ENCODE measurements around the gene BRAF.
"Not testable (repeated sequence)": the region's sequence is repeated elsewhere in the genome, so short reads cannot be mapped to it uniquely, and the experiment has no call there.

Gene BRAF

DNA sequence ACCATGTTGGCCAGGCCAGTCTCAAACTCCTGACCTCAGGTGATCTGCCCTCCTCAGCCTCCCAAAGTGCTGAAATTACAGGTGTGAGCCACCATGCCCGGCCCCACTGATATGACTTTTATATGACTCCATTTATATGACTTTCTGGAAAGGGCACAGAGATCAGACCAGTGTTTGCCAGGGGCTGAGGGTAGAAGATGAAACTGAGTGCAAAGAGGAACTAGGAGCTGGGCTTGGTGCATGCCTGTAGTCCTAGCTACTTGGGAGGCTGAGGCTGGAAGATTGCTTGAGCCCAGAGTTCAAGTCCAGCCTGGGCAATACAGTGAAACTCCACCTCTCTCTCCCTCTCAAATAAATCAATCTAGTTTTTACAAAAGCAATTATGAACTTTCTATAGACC lies 7.5 kb downstream of the BRAF start:
- DNase-seq: no peak

DNA sequence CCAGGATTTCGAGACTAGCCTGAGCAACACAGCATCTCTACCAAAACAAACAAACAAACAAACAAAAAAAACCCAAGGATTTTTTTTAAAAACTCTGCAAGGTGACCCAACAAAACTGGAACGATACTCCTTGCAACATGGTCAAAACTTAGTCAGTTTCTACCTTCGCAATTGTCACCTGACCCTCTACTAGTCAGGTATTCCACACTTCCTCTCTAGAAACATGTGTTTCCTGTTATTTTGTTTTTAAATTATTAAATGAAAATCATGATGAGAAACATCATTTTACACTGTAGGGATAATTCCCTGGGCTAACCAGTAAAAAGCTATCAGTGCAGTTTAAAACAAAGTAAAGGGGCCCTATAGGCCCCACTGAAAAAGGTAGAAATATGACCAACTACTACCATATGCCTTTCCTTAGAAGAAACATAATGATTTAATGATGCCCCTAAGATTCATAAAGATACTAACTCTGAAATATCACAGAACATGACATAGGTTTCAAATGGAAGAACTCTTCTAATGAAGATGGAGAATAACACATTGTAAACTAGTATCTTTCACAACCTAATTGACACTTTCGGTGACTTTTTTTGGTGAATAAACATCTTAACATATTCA lies 8.7 kb downstream of the BRAF start:
- no peak for DNase-seq

DNA sequence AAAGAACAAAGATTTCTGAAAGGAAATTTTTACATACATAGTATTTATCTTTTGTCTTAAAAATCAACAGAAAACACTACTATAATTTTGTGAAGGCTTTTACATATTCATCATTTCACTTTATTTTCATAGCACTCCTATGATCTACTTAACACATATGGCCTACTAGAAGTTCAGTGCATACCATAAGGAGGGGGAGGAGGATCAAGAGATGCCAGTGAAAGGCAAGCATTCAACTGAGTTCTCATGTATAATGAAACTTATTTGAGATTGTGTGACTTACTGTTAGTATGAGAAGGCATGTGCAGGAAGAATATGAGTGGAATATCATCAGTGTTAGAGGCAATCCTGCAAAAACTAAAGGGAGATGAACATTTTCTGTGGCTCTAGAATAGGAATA lies 10.6 kb downstream of the BRAF start:
- DNase-seq: no peak

DNA sequence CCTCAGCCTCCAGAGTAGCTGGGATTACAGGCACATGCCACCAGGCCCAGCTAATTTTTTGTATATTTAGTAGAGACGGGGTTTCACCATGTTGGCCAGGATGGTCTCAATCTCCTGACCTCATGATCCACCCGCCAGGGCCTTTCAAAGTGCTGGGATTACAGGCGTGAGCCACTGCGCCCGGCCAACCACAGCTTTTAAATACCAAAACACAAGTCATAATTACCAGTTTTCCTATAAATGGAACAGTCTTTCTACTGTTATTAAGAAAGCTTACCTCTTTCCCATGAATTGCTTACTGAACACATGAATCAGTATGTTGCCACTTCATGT lies 11.2 kb downstream of the BRAF start:
- DNase-seq: not testable (repeated sequence)

DNA sequence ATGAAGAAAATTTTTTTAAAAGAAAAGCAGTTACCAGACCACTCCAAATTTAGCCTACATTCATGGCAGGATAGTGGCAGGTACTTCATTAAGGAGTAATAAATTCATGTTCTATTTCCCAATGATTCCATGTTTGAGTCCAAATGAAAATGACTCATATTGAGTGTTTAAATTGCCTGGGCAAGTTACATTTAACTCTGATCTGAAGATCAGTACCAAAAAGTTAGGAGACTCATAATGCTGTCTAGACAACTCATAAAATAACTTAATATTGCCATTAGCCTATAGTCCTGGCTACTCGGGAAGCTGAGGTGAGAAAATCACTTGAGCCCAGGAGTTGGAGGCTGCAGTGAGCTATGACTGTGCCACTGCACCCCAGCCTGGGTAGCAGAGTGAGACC lies 13.0 kb downstream of the BRAF start:
- DNase-seq: no peak

DNA sequence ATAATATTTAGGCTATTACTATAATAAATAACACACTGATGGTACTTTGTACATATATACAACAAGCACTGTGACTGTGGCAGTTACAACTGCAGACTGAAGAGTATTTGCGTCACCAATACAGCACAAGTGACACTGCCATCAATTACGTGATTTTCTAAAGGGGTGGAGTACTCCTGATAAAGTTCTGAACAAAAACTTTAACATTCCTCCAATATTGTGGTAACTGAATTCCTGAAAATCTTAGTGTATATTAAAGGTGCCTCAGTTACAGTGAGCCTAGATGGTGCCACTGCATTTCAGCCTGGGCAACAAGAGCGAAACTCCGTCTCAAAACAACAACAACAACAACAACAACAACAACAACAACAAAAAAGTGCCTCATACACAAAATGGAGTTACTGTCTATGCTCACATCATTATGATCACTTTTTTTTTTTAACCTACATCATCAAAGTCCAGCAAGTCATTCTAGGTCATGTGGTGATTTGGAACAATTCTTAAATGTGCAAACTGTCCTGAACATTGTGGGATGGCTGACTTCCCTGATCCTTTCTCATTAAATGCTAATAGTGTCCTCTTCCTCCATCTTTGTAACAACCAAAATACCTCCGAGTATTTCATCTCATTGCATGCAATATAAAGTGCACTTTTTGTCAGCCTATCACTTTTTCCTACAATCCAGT lies 15.1 kb downstream of the BRAF start:
- DNase-seq: no peak

DNA sequence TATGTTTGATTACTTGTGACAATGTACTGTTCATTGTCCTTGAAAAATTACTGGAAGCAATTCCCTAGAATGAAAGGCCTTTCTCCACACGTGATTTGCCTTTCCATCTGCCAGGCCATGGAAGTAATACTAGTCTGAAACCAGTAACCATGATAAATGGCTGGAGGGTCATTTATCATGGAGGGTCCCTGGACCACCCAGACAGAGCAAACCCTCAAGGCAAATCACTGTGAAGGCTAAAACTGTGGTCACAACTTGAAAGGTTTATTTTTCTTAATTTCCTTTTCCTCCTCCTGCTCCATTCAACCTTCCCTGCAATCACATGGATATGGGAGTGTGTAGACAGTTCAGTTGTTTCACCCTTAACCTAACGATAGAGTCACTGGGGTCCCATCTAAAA lies 16.4 kb downstream of the BRAF start:
- no peak for DNase-seq

DNA sequence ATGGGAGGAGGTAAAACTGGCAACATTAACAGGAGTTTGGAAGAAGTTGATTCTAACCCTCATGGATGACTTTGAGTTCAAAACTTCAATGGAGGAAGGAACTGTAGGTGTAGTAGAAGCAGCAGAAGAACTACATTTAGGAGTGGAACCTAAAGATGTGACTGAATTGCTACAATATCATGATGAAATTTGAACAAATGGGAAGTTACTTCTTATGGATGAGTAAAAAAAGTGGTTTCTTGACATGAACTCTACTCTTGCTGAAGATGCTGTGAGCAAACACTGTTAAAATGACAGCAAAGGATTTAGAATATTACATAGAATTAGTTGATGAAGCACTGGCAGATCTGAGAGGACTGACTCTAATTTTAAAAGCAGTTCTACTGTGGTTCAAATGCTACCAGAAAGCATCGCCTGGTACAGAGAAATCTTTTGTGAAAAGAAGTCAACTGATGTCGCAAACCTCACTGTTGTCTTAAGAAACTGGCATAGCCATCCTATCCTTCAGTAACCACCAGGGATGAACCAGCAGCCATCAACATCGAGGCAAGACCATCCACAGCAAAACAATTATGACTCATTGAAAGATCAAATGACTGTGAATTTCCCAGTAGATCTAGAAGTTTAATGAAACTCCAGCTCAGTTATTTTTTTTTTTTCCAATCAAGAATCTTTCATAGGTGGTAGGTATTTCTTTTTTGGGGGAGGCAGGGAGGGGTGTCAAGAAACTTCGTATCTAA lies 20.8 kb downstream of the BRAF start:
- no peak for DNase-seq

DNA sequence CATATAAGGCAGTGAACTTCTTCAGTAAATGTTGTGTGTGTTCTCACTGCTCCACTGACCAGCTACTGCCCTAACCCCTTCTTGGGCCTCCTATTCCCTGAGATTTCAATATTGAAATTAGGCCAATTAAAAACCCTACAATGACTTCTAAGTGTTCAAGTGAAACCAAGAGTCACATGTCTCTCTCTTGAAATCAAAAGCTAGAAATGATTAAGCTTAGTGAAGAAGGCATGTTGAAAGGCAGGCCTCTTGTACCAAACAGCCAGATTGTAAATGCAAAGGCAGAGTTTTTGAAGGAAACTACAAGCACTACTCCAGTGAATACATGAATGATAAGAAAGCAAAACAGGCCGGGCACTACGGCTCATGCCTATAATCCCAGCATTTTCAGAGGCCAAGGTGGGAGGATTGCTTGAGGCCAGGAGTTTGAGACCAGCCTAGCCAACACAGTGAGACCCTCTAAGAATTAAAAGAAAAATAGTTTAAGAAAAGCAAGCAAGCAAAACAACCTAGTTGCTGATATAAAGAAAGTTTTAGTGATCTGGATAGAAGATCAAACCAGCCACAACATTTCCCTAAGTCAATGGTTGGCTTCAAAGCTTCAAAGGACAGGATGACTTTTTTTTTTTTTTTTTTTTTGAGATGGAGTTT lies 22.3 kb downstream of the BRAF start:
- DNase-seq: no peak

DNA sequence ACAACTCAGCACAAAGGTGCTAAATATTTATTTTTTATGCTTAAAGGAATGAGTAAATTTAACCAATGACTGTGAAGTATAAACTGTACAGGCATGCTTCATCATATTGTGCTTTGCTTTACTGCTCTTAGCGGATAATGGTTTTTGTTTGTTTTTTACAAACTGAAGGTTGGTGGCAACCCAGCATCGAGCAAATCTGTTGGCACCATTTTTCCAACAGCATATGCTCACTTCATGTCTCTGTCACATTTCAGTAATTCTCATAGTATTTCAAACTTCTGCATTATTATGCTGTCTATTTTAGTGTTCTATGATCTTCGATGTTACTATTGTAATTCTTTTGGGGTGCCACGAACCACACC lies 22.8 kb downstream of the BRAF start:
- no peak for DNase-seq

DNA sequence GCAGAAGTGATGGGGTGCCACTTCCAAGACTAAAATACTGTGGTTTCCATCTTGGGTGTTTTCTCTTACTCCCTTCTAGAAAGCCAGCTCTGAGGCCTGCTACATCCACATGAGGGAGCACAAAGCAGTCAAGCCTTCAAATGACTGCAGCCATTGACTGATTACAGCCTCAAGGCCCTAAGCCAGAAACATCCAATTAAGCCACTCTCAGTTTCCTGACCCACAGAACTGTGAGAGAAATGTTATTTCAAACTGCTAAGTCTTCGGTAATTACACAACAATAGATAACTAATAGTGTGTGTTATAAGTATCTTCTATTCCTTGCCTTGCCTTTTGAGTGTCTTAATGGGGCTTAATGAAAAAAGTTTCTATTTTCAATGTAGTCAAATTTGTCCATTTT lies 24.8 kb downstream of the BRAF start:
- DNase-seq: no peak

DNA sequence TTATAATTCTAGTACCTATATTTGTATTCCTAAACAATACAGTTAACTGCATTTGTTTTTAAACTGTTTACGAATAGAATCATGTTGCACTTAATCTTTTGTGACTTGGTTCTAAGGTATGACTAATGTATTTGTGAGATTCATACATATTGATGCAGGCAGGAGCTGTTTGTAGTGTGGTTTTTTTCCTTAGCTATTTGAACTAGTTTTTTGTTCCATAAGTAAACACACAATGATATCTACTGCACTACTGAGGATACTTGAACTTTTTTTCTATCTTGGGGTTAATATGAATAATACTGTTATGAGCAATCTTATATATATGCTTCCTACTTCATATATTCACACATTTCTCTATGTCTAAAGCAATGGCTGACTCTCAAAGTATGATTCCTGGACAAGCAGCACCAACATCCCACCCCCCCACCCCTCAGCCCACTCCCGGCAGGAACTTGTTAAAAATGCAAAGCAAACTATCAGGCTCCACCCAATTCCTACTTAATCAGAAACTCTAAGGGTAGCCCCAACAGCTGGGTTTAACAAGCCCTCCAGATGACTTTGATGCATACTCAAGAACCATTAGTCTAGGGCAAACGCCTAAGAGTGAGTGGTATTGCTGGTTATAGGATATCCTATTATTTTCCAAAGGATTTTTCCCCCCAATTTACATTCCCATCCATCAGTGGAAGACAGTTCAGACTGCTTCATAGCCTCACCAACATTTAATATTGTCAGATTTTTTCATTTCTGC lies 25.8 kb downstream of the BRAF start:
- DNase-seq: peak; percentile 8

DNA sequence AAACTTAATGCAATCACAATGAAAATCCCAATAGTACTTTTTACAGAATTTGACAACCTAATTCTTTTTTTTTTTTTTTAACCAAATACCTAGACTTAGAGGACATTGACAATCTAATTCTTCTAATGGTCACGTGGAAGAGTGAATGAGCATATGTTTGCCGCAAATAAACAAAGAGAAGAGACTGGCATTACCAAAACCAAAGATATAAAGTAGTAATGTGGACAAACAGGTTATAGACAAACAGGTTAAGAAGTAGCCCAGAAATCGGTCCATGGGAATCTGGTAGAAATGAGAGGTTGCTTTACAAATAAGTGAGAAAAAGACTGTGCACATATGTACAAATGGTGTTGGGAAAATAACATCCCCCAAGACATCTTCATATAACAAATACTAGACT lies 27.7 kb downstream of the BRAF start:
- DNase-seq: no peak

DNA sequence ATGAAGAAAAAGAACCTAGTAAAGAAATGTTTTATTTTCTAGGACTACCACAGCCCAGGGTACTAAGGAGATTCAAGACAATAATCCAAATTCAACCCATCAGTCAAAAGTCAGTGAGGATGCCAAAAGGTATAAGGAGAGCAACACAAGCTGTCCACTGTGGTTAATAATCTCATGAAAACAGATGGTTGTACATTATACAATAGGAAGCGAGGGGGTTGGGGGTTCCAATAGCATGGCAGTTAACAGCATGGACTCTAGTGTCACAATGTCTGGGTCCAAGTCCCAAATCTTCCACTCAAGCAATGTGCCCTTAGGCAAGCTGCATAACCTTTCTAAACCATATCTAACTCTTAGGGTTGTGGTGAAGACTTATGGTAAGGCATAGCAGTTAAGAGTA lies 35.1 kb downstream of the BRAF start:
- no peak for DNase-seq

DNA sequence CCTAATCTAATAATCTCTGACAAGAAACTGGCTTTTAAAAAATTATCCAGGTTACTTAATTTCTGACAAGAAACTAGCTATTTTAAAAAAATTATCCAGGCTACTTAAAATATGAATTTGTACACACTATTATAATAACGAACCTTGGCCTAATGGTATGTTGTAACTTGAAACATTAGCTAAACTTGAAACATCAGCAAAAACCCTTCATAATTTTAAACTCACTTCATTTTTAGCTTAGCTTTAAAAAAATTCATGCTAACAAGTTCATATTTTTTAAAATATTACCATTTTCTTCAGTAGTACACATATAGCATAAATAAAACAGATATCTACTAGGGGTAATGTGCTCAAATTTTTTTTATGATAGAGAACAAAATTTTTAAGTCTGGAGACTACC lies 35.6 kb downstream of the BRAF start:
- DNase-seq: no peak

DNA sequence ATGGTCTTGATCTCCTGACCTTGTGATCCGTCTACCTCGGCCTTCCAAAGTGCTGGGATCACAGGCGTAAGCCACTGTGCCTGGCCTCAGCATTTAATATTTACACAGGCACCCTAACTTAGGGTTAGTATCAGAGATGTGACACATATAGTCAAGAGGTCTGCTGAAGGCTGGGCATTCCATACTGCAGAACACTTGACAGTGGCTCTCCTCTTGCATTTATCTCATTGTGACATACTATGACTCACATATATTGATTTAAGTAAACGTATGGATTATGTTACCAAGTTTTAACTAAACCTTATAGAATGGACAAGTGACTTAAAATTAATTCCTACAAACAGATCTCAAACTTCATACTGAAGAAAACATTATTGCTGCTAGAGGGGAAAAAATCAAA lies 36.6 kb downstream of the BRAF start:
- no peak for DNase-seq

DNA sequence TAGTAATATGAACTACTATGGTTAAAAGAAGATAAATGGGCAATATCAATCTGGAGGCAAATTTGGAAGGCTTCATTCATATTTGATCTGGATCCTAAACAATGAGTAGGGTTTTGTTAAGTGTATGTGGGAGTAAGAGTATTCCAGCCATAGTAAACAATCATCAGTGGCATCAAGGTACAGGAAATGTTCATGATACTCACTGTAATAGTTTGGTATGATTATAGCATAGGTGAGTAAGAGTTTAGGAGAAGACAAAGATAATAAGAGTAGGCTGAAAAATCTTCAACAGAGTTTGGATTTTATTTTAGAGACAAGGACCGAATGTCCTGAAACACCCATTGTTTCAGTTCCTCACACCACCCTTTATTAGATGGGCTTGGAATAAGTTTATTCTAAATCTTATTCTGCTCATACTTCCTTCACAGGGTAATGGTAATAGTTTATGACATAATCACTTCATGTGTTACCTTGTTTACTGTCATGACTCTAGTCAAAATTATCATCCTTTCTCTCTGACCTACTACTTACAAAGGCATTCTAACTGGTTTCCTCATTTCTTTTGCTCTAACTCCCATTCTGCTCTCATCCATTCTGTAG lies 38.9 kb downstream of the BRAF start:
- DNase-seq: no peak

DNA sequence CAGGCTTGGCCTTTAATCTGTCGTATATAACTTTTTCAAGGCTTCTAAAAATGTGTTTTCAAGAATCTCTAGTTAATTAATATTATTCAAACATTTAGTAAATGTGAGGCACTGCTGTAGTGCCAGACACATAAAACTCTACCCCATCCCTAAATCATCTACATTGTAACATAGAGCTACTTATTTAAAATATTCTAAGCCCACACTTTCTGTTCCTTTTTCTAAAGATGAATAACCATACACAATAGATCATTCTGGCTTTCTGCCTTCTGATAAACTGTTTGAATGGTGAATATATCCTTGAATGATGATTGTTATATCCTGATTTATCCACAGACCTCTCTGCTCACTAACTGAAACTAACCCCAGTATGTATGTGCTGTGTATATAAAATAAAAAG lies 41.4 kb downstream of the BRAF start:
- no peak for DNase-seq

DNA sequence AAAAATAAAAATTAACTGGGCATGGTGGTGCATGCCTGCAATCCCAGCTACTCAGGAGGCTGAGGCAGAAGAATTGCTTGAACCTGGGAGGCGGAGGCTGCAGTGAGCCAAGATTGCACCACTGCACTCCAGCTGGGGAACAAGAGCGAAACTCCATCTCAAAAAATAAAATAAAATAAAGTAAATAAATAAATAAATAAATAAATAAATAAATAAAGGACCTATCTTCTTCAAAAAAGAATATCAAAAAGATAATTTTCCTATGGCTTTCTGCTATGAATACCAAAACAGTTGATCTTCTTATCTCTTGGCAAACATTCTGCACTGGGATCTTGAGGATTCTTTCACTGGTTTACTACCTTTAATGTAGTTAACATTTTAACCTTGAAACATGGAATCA lies 41.9 kb downstream of the BRAF start:
- DNase-seq: not testable (repeated sequence)

DNA sequence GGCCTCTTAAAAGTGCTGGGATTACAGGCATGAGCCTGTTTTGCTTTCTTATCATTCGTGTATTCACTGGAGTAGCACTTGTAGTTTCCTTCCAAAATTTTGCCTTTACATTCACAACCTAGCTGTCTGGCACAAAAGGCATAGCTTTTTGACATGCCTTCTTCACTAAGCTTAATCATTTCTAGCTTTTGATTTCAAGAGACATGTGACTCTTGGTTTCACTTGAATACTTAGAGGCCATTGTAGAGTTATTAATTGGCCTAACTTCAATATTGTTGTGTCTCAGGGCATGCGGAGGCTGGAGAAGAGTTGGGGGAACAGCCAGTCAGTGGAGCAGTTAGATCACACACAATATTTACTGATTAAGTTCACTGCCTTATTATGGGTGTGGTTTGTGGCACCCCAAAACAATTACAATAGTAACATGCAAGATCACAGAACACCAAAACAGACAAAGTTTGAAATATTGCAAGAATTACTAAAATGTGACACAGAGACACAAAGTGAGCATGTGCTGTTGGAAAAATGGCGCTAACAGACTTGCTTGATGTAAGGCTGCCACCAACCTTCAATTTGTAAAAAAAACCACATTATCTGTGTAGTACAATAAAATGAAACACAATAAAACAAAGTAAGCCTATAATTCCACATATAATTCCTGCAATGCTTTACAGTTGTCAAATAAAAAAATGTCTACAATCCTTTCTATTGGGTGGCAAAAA lies 43.1 kb downstream of the BRAF start:
- no peak for DNase-seq

DNA sequence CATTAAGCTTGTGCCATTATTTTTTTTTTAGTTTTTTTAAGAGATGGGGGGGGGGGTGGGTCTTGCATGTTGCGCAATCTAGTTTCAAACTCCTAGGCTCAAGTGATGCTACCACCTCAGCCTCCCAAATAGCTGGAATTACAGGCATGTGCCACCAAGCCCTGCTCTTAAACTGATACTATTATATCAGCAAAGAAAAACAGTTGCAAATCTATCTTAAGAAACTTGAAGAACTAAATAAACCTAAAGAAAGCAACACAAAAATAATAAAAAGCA lies 47.5 kb downstream of the BRAF start:
- DNase-seq: no peak

DNA sequence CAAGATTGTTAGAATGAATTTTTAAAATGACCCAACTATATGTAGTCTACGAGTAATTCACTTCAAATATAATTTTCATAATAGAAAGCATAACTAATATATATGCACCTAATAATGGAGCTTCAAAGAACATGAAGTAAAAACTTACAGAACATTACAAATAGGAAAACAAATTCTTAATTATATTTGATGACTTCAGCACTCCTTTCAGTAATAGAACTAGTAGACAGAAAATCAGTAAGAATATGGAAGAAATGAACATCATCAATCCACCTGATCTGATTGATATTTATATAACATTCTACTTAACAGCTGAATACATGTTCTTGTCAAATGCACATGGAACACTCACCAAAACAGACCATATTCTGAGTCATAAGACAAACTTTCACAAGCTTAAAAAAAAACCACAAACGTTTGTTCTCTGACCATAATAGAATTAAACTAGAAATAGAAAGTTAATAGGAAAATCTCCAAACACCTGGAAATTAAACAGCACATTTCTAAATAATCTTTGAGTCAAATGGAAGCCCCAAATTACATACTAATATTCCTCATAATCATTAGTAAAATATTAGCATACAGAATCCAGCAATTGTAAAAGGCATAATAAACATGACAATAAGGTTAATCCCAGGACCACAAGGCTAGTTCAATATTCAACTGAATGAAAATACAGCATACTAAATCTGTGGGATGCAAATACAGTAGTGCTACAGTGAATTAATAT lies 48.0 kb downstream of the BRAF start:
- no peak for DNase-seq

Measured in DMS79 (cell line).